Tibial nerve (tissue), 4 donors: ENCODE data around the gene PDE3A. TPM values are rescaled to one million over a fixed set of nuclear protein-coding genes. Genes with fewer than 3 reads are reported as not detected.

Experiments
- DNase-seq, 2 donors: peaks; one replicate each; pipeline ENCODE4 v3.0.0-alpha.2; 2019; ENCODE audit warnings: low spot score in 2 of 2
- H3K27ac ChIP-seq, 4 donors: fragments of 200-600 bp; sonication (generic) in 3 of 4; one replicate each; pipeline ENCODE4 v1.5.1; 2017 to 2019; ENCODE audit warnings: mild to moderate bottlenecking in 1 of 4
- H3K27me3 ChIP-seq, 2 donors: fragments of 200-600 bp; sonication (generic) in 1 of 2; one replicate each; pipeline versions ENCODE4 v1.5.1 to v1.6.0; 2017 to 2019
- H3K36me3 ChIP-seq, 3 donors: fragments of 200-600 bp; sonication (generic); one replicate each; pipeline ENCODE4 v1.5.1; 2018 to 2019
- H3K4me1 ChIP-seq, 4 donors: fragments of 200-600 bp; sonication (generic) in 3 of 4; one replicate each; pipeline ENCODE4 v1.5.1; 2017 to 2019
- H3K4me3 ChIP-seq, 4 donors: fragments of 200-600 bp; sonication (generic) in 3 of 4; one replicate each; pipeline ENCODE4 v1.5.1; 2017 to 2019; ENCODE audit warnings: mild to moderate bottlenecking in 1 of 4, moderate library complexity in 1 of 4
- H3K9me3 ChIP-seq, 4 donors: fragments of 200-600 bp; sonication (generic) in 3 of 4; one replicate each; pipeline ENCODE4 v1.5.1; 2017 to 2019
- CTCF ChIP-seq, 5 experiments: fragments of 200-600 bp in 3 of 5; fragments of 450-650 bp in 2 of 5; sonication (generic) in 3 of 5; IDR thresholded peaks; one replicate each; pipeline ENCODE4 v1.5.1; 2016 to 2019; ENCODE audit warnings: antibody characterized with exemption in 5 of 5, mild to moderate bottlenecking in 3 of 5, moderate library complexity in 2 of 5
- EP300 ChIP-seq, 2 donors: sonication (generic); formaldehyde crosslinking; IDR thresholded peaks; one replicate each; pipeline ENCODE4 v1.6.1; 2017; ENCODE audit warnings: antibody characterized with exemption in 2 of 2, mild to moderate bottlenecking in 1 of 2
- POLR2A ChIP-seq, 2 donors: fragments of 450-650 bp; IDR thresholded peaks; one replicate each; pipeline ENCODE4 v1.6.1; 2017; ENCODE audit warnings: antibody characterized with exemption in 2 of 2, mild to moderate bottlenecking in 2 of 2, moderate library complexity in 2 of 2
- WGBS, 2 donors: methylation state at CpG; one replicate each; pipeline ENCODE4 v1.1.5; 2018; 5-methylcytosine and 5-hydroxymethylcytosine counted together
- total RNA-seq, 4 donors: library from RNA; depleted of rRNA; stranded (reverse); fragments of >200 nt; gene quantifications; one replicate each; pipeline ENCODE4 v1.1.0, GENCODE V29; 2016

The PDE3A gene
- total RNA-seq, 4 donors from 2014 or later, result 11.4 to 17.6 (median 12.9) TPM

GRCh38 chr12:20491290-20491689, 123.0 kb downstream of the PDE3A start:
- peaks cover 0 to 7% (median 0%) of the 10 kb centered on the region in 4 donors for H3K4me1 ChIP-seq
- no peak for TF ChIP-seq EP300 (IDR thresholded peaks at IDR 0.05)
- no peak for TF ChIP-seq CTCF (IDR thresholded peaks at IDR 0.05)
- no peak for TF ChIP-seq POLR2A (IDR thresholded peaks at IDR 0.05)

GRCh38 chr12:20492251-20492760, 124.0 kb downstream of the PDE3A start:
- 80 to 90% methylated on average over 4 of the region's 4 CpGs for WGBS, 2 donors
- Histone ChIP-seq H3K9me3 (no peaks in the 10 kb centered on the region), H3K27me3 (no peaks in the 10 kb centered on the region), H3K4me1 (peaks cover 0 to 7% (median 0%) of the 10 kb centered on the region in 4 donors), H3K4me3 (no peak overlapping the region), H3K36me3 (no peaks in the 10 kb centered on the region), H3K27ac (no peak overlapping the region)
- DNase-seq, result no peak
- TF ChIP-seq EP300 (IDR thresholded peaks at IDR 0.05) (no peak), POLR2A (IDR thresholded peaks at IDR 0.05) (no peak), CTCF (IDR thresholded peaks at IDR 0.05) (no peak)

More at GRCh38 chr12:20491290-20491689, 123.0 kb downstream of the PDE3A start:
- Histone ChIP-seq H3K36me3 (no peaks in the 10 kb centered on the region), H3K27me3 (no peaks in the 10 kb centered on the region), H3K4me3 (no peak overlapping the region), H3K9me3 (no peaks in the 10 kb centered on the region), H3K27ac (no peak overlapping the region)
- WGBS, 2 donors, result 76 to 77% methylated on average over 5 of the region's 5 CpGs
- no peak for DNase-seq

GRCh38 chr12:20493934-20494333, 125.6 kb downstream of the PDE3A start:
- Histone ChIP-seq H3K4me1 (peaks cover 0 to 7% (median 0%) of the 10 kb centered on the region in 4 donors), H3K4me3 (no peak overlapping the region), H3K36me3 (no peaks in the 10 kb centered on the region), H3K27ac (no peak overlapping the region), H3K9me3 (no peaks in the 10 kb centered on the region), H3K27me3 (no peaks in the 10 kb centered on the region)
- DNase-seq, result no peak
- 60 to 73% methylated on average over 1 of the region's 1 CpG for WGBS, 2 donors
- TF ChIP-seq EP300 (IDR thresholded peaks at IDR 0.05), result no peak
- TF ChIP-seq POLR2A (IDR thresholded peaks at IDR 0.05), result no peak
- TF ChIP-seq CTCF (IDR thresholded peaks at IDR 0.05), result no peak

- Histone ChIP-seq H3K27me3 (no peaks in the 10 kb centered on the region), H3K36me3 (no peaks in the 10 kb centered on the region), H3K9me3 (no peaks in the 10 kb centered on the region), H3K4me1 (peaks cover 0 to 7% (median 0%) of the 10 kb centered on the region in 4 donors), H3K27ac (no peak overlapping the region), H3K4me3 (no peak overlapping the region)
- TF ChIP-seq CTCF (IDR thresholded peaks at IDR 0.05) (no peak), POLR2A (IDR thresholded peaks at IDR 0.05) (no peak), EP300 (IDR thresholded peaks at IDR 0.05) (no peak)
- no peak for DNase-seq
- WGBS, 2 donors, result 81 to 85% methylated on average over 2 of the region's 2 CpGs
Measured at GRCh38 chr12:20494851-20495250, 126.5 kb downstream of the PDE3A start.

- H3K36me3 ChIP-seq, result no peaks in the 10 kb centered on the region
- H3K4me1 ChIP-seq, result peaks cover 0 to 7% (median 0%) of the 10 kb centered on the region in 4 donors
- DNase-seq, result no peak
- TF ChIP-seq EP300 (IDR thresholded peaks at IDR 0.05), result no peak
- TF ChIP-seq CTCF (IDR thresholded peaks at IDR 0.05), result no peak
- no peak for TF ChIP-seq POLR2A (IDR thresholded peaks at IDR 0.05)
- WGBS, 2 donors, result 90 to 92% methylated on average over 1 of the region's 1 CpG
- H3K27me3 ChIP-seq, result no peaks in the 10 kb centered on the region
- no peak overlapping the region for H3K4me3 ChIP-seq
- no peaks in the 10 kb centered on the region for H3K9me3 ChIP-seq
- no peak overlapping the region for H3K27ac ChIP-seq
Measured at GRCh38 chr12:20495997-20496396, 127.7 kb downstream of the PDE3A start.
